HepG2 (cell line): ENCODE results near the gene BPIFB2. TPM values are rescaled to one million over a fixed set of nuclear protein-coding genes. Genes with fewer than 3 reads are reported as not detected.
A peak's percentile ranks its signal among the peaks of the same experiment; 100 is the strongest.

ENCODE experiments used
- FOXJ3 ChIP-seq: sonication (generic); formaldehyde crosslinking; IDR thresholded peaks from 2 replicates; pipeline ENCODE4 v1.4.0; 2020; ENCODE audit warnings: missing genetic modification reagents, mild to moderate bottlenecking, borderline replicate concordance
- KLF9 ChIP-seq: IDR thresholded peaks from 2 replicates; pipeline ENCODE4 v1.6.1; 2016; ENCODE audit warnings: low read depth
- RBM39 ChIP-seq: fragments of 200-400 bp; formaldehyde crosslinking; IDR thresholded peaks from one replicate; pipeline ENCODE4 v1.6.1; 2018; ENCODE audit warnings: antibody characterized with exemption, mild to moderate bottlenecking, low read depth, low read length; ENCODE audit not compliant: poor library complexity, severe bottlenecking
- ZNF136 ChIP-seq: sonication (generic); formaldehyde crosslinking; IDR thresholded peaks from 2 replicates; pipeline ENCODE4 v1.8.1; 2022; ENCODE audit warnings: low read depth, mild to moderate bottlenecking, moderate library complexity, missing genetic modification reagents
- ZNF263 ChIP-seq: sonication (generic); formaldehyde crosslinking; IDR thresholded peaks from 2 replicates; pipeline ENCODE4 v1.4.0; 2020; ENCODE audit warnings: missing genetic modification reagents
- ZNF296 ChIP-seq: sonication (generic); formaldehyde crosslinking; conservative IDR thresholded peaks from 2 replicates; pipeline ENCODE4 v1.5.0; 2020; ENCODE audit warnings: mild to moderate bottlenecking, missing genetic modification reagents
- ZNF614 ChIP-seq: IDR thresholded peaks from 2 replicates; pipeline ENCODE4 v1.6.1; 2018; ENCODE audit warnings: missing biosample characterization, missing genetic modification reagents, inconsistent platforms, borderline replicate concordance
- ZNF724P ChIP-seq: sonication (generic); formaldehyde crosslinking; IDR thresholded peaks from 2 replicates; pipeline ENCODE4 v1.8.0; 2022; ENCODE audit warnings: missing genetic modification reagents, borderline replicate concordance
- ZNF766 ChIP-seq: sonication (generic); formaldehyde crosslinking; IDR thresholded peaks from 2 replicates; pipeline ENCODE4 v1.5.0; 2020; ENCODE audit warnings: missing genetic modification reagents, borderline replicate concordance
- polyA plus RNA-seq, 8 experiments: library from polyadenylated mRNA; depleted of rRNA in 3 of 8; stranded (reverse) in 7 of 8; unstranded in 1 of 8; fragments of >200 nt; fragmentation: Illumina TruSeq in 4 of 8; extraction: Trizol in 4 of 8; gene quantifications; 2 replicates each; pipeline versions ENCODE4 v1.2.1 to v1.2.3, GENCODE V29; 2011 to 2016; ENCODE audit warnings: low read depth in 4 of 8, missing spikeins in 1 of 8, mixed read lengths in 1 of 8; ENCODE audit not compliant: insufficient read depth in 1 of 8
- total RNA-seq, 5 experiments: library from RNA; depleted of rRNA; stranded (reverse); fragments of >200 nt; fragmentation: Illumina TruSeq; extraction: Trizol; gene quantifications; 2 replicates each; pipeline ENCODE4 v1.2.3, GENCODE V29; 2016; ENCODE audit warnings: low read depth in 1 of 5
- TF ChIP-seq, protein P1 (sequence below): sonication (generic); formaldehyde crosslinking; IDR thresholded peaks from 2 replicates; pipeline ENCODE4 v1.4.0; 2020; ENCODE audit warnings: missing genetic modification reagents
- TF ChIP-seq, protein P2 (sequence below): sonication (generic); formaldehyde crosslinking; IDR thresholded peaks from 2 replicates; pipeline ENCODE4 v1.4.0; 2020; ENCODE audit warnings: missing genetic modification reagents, low read depth, mild to moderate bottlenecking, borderline replicate concordance
- TF ChIP-seq, protein P3 (sequence below): sonication (generic); formaldehyde crosslinking; IDR thresholded peaks from 2 replicates; pipeline ENCODE4 v1.4.0; 2020; ENCODE audit warnings: missing genetic modification reagents, borderline replicate concordance
- TF ChIP-seq, protein P4 (sequence below): sonication (generic); formaldehyde crosslinking; IDR thresholded peaks from 2 replicates; pipeline ENCODE4 v1.4.0; 2020; ENCODE audit warnings: missing genetic modification reagents
- TF ChIP-seq, protein P5 (sequence below), 2 experiments: sonication (generic) in 1 of 2; formaldehyde crosslinking in 1 of 2; IDR thresholded peaks; 2 replicates each; pipeline versions ENCODE4 v1.5.1 to v1.6.1; 2011 to 2020; ENCODE audit warnings: borderline replicate concordance in 1 of 2, low read depth in 1 of 2, low read length in 1 of 2, mild to moderate bottlenecking in 1 of 2, missing genetic modification reagents in 1 of 2, moderate library complexity in 1 of 2
- TF ChIP-seq, protein P6 (sequence below): sonication (generic); formaldehyde crosslinking; IDR thresholded peaks from 2 replicates; pipeline ENCODE4 v1.4.0; 2020; ENCODE audit warnings: missing genetic modification reagents

Gene BPIFB2
- total and polyA plus RNA-seq, 2 of the 13 experiments (the other 11 are each of a cell fraction or from before 2014, with no cell fraction given): 54.5 to 902 TPM

DNA sequence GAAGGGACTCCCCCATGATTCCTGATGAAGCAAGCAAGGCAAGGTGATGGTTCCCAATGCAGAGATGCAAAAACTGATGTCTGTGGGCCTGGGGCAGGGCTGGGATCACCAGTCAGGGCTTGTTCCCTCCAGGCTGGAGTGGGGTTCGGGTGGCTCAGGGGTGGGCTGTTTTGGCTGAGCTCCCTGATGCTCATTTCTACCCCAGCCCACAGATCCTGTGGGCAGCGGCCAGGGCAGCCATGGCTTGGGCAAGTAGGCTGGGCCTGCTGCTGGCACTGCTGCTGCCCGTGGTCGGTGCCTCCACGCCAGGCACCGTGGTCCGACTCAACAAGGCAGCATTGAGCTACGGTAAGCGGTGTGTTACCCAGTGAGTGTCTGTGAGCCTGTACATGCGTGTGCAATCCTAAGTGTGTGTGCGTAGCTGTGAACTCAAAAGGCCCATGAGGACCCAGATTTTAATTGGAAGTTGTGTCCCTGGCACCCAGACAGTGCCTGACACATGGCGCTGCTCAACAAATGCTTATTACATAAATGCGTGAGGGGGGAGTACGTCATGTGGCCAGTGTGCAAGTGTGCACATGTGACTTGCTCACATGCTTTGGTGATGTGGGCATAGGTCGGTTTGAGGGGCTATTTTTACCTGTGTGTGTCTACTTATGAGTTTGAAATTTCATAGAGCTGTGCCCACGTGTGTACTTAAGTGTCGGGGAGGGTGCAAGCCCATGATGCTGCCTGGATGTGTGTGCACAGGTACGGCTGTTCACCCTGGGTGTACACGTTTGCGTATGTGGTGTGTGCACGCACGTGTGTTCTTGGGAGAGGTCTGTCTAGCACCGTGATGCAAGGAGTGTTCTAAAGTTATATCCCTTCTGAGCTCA lies 1.1 kb downstream of the BPIFB2 start (continued):
- TF ChIP-seq KLF9 (CRISPR knock-in tag): peak; percentile 72; the same call in 1 of the 2 replicates
- TF ChIP-seq, protein P1, sequence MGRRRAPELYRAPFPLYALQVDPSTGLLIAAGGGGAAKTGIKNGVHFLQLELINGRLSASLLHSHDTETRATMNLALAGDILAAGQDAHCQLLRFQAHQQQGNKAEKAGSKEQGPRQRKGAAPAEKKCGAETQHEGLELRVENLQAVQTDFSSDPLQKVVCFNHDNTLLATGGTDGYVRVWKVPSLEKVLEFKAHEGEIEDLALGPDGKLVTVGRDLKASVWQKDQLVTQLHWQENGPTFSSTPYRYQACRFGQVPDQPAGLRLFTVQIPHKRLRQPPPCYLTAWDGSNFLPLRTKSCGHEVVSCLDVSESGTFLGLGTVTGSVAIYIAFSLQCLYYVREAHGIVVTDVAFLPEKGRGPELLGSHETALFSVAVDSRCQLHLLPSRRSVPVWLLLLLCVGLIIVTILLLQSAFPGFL (CRISPR knock-in tag): peak; percentile 10; the same call in 1 of the 2 replicates
- no peak; the same call in none of the 2 replicates for TF ChIP-seq FOXJ3
- no peak for TF ChIP-seq ZNF263 (CRISPR knock-in tag)
- TF ChIP-seq, protein P2, sequence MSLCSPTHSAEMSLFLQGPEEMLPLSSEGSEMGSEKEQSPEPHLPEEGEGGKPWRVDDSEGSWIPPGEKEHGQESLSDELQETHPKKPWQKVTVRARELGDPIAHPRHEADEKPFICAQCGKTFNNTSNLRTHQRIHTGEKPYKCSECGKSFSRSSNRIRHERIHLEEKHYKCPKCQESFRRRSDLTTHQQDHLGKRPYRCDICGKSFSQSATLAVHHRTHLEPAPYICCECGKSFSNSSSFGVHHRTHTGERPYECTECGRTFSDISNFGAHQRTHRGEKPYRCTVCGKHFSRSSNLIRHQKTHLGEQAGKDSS (CRISPR knock-in tag): 0 out of 2 replicates have a peak, but pooled peaks have one; percentile 24
- TF ChIP-seq ZNF614: no peak; the same call in 1 of the 2 replicates
- TF ChIP-seq RBM39: no peak
- TF ChIP-seq ZNF296 (CRISPR knock-in tag): peak; percentile 90; the same call in 1 of the 2 replicates
- TF ChIP-seq, protein P3, sequence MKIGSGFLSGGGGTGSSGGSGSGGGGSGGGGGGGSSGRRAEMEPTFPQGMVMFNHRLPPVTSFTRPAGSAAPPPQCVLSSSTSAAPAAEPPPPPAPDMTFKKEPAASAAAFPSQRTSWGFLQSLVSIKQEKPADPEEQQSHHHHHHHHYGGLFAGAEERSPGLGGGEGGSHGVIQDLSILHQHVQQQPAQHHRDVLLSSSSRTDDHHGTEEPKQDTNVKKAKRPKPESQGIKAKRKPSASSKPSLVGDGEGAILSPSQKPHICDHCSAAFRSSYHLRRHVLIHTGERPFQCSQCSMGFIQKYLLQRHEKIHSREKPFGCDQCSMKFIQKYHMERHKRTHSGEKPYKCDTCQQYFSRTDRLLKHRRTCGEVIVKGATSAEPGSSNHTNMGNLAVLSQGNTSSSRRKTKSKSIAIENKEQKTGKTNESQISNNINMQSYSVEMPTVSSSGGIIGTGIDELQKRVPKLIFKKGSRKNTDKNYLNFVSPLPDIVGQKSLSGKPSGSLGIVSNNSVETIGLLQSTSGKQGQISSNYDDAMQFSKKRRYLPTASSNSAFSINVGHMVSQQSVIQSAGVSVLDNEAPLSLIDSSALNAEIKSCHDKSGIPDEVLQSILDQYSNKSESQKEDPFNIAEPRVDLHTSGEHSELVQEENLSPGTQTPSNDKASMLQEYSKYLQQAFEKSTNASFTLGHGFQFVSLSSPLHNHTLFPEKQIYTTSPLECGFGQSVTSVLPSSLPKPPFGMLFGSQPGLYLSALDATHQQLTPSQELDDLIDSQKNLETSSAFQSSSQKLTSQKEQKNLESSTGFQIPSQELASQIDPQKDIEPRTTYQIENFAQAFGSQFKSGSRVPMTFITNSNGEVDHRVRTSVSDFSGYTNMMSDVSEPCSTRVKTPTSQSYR (CRISPR knock-in tag): peak; percentile 40; the same call in 1 of the 2 replicates
- TF ChIP-seq, protein P4, sequence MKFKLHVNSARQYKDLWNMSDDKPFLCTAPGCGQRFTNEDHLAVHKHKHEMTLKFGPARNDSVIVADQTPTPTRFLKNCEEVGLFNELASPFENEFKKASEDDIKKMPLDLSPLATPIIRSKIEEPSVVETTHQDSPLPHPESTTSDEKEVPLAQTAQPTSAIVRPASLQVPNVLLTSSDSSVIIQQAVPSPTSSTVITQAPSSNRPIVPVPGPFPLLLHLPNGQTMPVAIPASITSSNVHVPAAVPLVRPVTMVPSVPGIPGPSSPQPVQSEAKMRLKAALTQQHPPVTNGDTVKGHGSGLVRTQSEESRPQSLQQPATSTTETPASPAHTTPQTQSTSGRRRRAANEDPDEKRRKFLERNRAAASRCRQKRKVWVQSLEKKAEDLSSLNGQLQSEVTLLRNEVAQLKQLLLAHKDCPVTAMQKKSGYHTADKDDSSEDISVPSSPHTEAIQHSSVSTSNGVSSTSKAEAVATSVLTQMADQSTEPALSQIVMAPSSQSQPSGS: 0 out of 2 replicates have a peak, but pooled peaks have one; percentile 17
- no peak; the same call in 1 of the 2 replicates for TF ChIP-seq ZNF136 (CRISPR knock-in tag)
- TF ChIP-seq, protein P5, sequence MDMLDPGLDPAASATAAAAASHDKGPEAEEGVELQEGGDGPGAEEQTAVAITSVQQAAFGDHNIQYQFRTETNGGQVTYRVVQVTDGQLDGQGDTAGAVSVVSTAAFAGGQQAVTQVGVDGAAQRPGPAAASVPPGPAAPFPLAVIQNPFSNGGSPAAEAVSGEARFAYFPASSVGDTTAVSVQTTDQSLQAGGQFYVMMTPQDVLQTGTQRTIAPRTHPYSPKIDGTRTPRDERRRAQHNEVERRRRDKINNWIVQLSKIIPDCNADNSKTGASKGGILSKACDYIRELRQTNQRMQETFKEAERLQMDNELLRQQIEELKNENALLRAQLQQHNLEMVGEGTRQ (IDR thresholded peaks at IDR 0.05; ENCODE audit: low read depth, low read length): peak; percentile 80
- TF ChIP-seq, protein P5 (CRISPR knock-in tag; IDR thresholded peaks at IDR 0.05; ENCODE audit: borderline replicate concordance): peak; percentile 80; the same call in 1 of the 2 replicates
- TF ChIP-seq, protein P6, sequence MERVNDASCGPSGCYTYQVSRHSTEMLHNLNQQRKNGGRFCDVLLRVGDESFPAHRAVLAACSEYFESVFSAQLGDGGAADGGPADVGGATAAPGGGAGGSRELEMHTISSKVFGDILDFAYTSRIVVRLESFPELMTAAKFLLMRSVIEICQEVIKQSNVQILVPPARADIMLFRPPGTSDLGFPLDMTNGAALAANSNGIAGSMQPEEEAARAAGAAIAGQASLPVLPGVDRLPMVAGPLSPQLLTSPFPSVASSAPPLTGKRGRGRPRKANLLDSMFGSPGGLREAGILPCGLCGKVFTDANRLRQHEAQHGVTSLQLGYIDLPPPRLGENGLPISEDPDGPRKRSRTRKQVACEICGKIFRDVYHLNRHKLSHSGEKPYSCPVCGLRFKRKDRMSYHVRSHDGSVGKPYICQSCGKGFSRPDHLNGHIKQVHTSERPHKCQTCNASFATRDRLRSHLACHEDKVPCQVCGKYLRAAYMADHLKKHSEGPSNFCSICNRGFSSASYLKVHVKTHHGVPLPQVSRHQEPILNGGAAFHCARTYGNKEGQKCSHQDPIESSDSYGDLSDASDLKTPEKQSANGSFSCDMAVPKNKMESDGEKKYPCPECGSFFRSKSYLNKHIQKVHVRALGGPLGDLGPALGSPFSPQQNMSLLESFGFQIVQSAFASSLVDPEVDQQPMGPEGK: no peak; the same call in 1 of the 2 replicates
- TF ChIP-seq ZNF766 (CRISPR knock-in tag): peak; percentile 76; the same call in 1 of the 2 replicates
- TF ChIP-seq ZNF724P (CRISPR knock-in tag): peak; percentile 46; the same call in 1 of the 2 replicates
